ENCODE results near the gene ELFN1. TPM values are rescaled to one million over a fixed set of nuclear protein-coding genes. Genes with fewer than 3 reads are reported as not detected.

The ELFN1 gene
- total RNA-seq, 1 donor from 2014 or later: 4.3 TPM

DNA sequence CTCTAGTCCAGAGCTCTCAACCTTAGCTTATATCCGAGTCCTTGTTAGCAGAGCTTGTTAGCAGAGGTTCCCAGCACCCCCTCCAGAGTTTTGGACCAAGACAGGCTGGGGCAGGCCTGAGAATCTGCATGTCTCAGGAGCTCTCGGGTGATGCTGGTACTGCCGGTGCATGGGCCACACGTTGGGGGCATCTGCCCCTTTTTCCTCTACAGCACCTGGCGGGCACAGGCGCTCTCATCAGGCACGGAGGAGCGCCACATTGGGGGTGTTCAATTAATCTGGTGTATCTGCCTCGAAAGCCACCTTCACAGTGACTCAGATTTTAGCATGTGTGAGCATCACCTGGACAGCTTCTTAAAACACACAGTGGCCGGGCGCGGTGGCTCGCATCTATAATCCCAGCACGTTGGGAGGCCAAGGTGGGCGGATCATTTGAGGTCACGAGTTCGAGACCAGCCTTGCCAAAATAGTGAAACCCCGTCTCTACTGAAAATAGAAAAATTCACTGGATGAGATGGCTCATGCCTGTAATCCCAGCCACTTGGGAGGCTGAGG lies 117.7 kb downstream of the ELFN1 start:
- TF ChIP-seq, protein P1, sequence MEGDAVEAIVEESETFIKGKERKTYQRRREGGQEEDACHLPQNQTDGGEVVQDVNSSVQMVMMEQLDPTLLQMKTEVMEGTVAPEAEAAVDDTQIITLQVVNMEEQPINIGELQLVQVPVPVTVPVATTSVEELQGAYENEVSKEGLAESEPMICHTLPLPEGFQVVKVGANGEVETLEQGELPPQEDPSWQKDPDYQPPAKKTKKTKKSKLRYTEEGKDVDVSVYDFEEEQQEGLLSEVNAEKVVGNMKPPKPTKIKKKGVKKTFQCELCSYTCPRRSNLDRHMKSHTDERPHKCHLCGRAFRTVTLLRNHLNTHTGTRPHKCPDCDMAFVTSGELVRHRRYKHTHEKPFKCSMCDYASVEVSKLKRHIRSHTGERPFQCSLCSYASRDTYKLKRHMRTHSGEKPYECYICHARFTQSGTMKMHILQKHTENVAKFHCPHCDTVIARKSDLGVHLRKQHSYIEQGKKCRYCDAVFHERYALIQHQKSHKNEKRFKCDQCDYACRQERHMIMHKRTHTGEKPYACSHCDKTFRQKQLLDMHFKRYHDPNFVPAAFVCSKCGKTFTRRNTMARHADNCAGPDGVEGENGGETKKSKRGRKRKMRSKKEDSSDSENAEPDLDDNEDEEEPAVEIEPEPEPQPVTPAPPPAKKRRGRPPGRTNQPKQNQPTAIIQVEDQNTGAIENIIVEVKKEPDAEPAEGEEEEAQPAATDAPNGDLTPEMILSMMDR (IDR thresholded peaks at IDR 0.05): no peak
- peaks cover 12% of the 10 kb centered on the region for H3K27me3 ChIP-seq
- DNase-seq: peak; percentile 21
- H3K4me1 ChIP-seq: no peaks in the 10 kb centered on the region
- H3K27ac ChIP-seq: no peak overlapping the region
- no peaks in the 10 kb centered on the region for H3K9me3 ChIP-seq
- no peaks in the 10 kb centered on the region for H3K36me3 ChIP-seq
- H3K4me3 ChIP-seq: no peak overlapping the region
- no peak for ATAC-seq
- intact Hi-C loops (cut with DNase I): no loop called here

DNA sequence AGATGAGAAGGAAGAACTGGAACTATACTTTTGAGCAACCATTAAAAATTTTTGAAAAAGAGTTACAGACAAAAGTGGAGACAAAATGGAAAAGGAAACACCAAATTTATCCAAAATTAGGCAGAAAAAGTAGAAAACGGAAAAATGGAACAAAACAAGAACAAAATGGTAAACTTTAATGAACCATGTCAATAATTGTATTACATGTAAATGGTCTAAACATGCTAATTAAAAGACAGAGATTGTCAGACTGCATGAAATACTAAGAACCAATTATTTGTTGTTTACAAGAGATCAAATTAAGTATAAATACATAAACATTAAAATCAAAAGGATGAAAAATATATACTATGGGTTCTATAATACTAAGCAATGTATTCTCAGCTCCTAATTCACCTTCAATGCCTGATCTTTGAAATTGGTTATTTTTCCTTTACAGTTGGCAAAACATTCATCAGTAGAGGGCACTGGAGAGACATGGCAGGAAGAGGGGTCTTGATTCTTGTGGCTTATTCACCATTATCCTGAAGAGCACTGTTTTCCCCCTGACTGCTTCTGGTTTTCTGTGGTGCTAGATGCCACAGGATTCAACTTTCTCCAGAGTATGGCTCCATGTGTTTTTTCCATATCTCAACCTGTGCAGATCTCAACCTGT lies 124.9 kb downstream of the ELFN1 start:
- DNase-seq (no peak), ATAC-seq (no peak)
- TF ChIP-seq, protein P1 (IDR thresholded peaks at IDR 0.05): no peak
- Histone ChIP-seq H3K27ac (no peak overlapping the region), H3K36me3 (no peaks in the 10 kb centered on the region), H3K27me3 (no peaks in the 10 kb centered on the region), H3K9me3 (peaks cover 13% of the 10 kb centered on the region), H3K4me3 (no peak overlapping the region), H3K4me1 (no peaks in the 10 kb centered on the region)
- intact Hi-C loops (cut with DNase I): no loop called here

Other genes starting within 250 kb of the ELFN1 start
- gene MICALL2, start 210.8 kb upstream of the ELFN1 start, total RNA-seq: 37.6 TPM
- 49.2 TPM for gene INTS1, start 165.9 kb upstream of the ELFN1 start, total RNA-seq
- 64.8 TPM for gene MAFK, start 139.6 kb upstream of the ELFN1 start, total RNA-seq
- gene TMEM184A, start 114.1 kb upstream of the ELFN1 start, total RNA-seq: 4.4 TPM
- 20.3 TPM for gene PSMG3, start 100.2 kb upstream of the ELFN1 start, total RNA-seq